ENCODE data around the gene LIX1.

DNA sequence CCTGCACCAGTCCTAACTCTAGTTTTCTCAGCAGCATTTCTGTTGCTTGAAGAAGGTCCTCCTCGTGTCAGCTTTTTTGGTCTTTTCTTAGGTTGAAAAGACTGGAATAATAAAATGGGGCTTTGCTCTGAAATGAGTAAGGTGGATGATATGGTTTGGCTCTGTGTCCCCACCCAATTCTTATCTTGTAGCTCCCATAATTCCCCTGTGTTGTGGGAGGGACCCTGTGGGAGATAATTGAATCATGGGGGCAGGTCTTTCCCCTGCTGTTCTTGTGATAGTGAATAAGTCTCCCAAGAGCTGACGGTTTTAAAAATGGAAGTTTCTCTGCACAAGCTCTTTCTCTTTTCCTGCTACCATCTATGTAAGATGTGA is 53.6 kb downstream of the LIX1 start:
- TF ChIP-seq, protein P1, sequence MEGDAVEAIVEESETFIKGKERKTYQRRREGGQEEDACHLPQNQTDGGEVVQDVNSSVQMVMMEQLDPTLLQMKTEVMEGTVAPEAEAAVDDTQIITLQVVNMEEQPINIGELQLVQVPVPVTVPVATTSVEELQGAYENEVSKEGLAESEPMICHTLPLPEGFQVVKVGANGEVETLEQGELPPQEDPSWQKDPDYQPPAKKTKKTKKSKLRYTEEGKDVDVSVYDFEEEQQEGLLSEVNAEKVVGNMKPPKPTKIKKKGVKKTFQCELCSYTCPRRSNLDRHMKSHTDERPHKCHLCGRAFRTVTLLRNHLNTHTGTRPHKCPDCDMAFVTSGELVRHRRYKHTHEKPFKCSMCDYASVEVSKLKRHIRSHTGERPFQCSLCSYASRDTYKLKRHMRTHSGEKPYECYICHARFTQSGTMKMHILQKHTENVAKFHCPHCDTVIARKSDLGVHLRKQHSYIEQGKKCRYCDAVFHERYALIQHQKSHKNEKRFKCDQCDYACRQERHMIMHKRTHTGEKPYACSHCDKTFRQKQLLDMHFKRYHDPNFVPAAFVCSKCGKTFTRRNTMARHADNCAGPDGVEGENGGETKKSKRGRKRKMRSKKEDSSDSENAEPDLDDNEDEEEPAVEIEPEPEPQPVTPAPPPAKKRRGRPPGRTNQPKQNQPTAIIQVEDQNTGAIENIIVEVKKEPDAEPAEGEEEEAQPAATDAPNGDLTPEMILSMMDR (IDR thresholded peaks at IDR 0.05): no peak
- TF ChIP-seq EP300 (IDR thresholded peaks at IDR 0.05) (no peak), POLR2A (IDR thresholded peaks at IDR 0.05) (no peak)
